ENCODE results near the gene VASH1.

VASH1 gene

DNA sequence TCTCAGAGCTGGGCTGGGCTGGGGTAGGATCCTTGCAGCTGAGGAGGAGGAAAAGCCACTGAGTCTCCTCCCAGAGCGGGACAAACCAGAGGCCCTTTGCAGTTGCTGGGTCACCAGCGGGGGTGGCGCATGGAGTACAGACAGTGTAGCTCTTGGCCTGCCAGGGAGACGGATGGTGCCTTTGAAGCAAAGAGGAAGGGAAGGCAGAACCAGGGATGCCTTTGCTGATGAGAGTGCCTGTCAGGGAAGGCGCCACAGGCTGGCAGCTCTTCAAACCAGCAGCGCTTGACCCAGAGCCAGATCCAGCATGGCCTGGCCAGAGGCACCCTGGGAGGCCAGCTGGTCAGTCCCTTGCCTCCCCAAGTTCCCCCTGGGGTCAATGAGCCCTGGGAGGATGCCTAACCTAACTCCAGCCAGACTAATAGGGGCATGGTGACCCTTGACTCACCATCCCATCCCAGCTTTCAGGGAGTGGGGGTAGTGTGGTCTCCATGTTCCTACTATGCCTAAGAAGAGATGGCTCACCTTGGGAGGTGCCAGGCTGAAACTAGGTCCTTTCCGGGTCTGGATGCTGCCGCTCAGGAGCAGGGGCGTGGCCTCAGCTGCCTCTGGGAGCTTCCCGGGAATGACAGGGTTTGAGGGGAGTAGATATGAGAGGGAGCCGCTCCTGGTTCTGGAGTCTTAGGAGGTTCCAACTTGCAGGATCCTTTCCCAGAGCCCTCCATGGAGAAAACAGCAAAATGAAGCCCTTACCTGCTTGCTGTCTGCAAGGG is 19.8 kb downstream of the VASH1 start:
- H3K27ac ChIP-seq (replicated peaks): no peak overlapping the region
- no peak for TF ChIP-seq SPI1 (IDR thresholded peaks at IDR 0.05; ENCODE audit: borderline replicate concordance, low read depth)
- TF ChIP-seq, protein P1, sequence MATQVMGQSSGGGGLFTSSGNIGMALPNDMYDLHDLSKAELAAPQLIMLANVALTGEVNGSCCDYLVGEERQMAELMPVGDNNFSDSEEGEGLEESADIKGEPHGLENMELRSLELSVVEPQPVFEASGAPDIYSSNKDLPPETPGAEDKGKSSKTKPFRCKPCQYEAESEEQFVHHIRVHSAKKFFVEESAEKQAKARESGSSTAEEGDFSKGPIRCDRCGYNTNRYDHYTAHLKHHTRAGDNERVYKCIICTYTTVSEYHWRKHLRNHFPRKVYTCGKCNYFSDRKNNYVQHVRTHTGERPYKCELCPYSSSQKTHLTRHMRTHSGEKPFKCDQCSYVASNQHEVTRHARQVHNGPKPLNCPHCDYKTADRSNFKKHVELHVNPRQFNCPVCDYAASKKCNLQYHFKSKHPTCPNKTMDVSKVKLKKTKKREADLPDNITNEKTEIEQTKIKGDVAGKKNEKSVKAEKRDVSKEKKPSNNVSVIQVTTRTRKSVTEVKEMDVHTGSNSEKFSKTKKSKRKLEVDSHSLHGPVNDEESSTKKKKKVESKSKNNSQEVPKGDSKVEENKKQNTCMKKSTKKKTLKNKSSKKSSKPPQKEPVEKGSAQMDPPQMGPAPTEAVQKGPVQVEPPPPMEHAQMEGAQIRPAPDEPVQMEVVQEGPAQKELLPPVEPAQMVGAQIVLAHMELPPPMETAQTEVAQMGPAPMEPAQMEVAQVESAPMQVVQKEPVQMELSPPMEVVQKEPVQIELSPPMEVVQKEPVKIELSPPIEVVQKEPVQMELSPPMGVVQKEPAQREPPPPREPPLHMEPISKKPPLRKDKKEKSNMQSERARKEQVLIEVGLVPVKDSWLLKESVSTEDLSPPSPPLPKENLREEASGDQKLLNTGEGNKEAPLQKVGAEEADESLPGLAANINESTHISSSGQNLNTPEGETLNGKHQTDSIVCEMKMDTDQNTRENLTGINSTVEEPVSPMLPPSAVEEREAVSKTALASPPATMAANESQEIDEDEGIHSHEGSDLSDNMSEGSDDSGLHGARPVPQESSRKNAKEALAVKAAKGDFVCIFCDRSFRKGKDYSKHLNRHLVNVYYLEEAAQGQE (IDR thresholded peaks at IDR 0.05; ENCODE audit: insufficient replicate concordance, low read depth): no peak
- TF ChIP-seq GABPA (IDR thresholded peaks at IDR 0.05; ENCODE audit: low read depth): no peak
- no peak for TF ChIP-seq POLR2AphosphoS5 (IDR thresholded peaks at IDR 0.05; ENCODE audit: low read depth)
- TF ChIP-seq, protein P2, sequence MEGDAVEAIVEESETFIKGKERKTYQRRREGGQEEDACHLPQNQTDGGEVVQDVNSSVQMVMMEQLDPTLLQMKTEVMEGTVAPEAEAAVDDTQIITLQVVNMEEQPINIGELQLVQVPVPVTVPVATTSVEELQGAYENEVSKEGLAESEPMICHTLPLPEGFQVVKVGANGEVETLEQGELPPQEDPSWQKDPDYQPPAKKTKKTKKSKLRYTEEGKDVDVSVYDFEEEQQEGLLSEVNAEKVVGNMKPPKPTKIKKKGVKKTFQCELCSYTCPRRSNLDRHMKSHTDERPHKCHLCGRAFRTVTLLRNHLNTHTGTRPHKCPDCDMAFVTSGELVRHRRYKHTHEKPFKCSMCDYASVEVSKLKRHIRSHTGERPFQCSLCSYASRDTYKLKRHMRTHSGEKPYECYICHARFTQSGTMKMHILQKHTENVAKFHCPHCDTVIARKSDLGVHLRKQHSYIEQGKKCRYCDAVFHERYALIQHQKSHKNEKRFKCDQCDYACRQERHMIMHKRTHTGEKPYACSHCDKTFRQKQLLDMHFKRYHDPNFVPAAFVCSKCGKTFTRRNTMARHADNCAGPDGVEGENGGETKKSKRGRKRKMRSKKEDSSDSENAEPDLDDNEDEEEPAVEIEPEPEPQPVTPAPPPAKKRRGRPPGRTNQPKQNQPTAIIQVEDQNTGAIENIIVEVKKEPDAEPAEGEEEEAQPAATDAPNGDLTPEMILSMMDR (IDR thresholded peaks at IDR 0.05; ENCODE audit: insufficient read depth, low read length): no peak
- no peaks in the 10 kb centered on the region for H3K27me3 ChIP-seq (ENCODE audit: insufficient read depth, poor library complexity, severe bottlenecking)
- H3K4me3 ChIP-seq (replicated peaks; ENCODE audit: insufficient read depth, low read length): no peak overlapping the region
- DNase-seq (ENCODE audit: low read depth in 1 of 2, low spot score in 1 of 2): no peak

DNA sequence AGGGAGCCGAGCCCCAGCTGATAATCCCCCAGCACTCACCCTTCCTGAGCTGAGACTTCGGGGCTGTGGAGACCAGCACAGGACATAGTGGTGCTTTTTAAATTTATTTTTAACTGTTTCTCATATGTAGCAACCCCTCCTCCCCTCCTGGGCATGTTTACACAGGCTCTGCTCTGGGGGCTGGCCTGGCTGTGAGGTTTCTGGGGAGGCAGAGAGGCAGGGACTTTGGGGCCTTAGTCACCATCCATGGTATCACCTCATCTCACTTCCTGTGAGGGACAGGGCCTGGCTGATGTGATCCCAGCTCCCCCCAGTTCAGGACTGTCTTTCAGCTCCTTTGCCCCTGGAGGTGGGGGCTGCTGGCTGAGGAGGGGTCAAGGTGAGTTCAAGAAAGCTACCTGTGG is 20.4 kb downstream of the VASH1 start:
- Histone ChIP-seq H3K27me3 (ENCODE audit: insufficient read depth, poor library complexity, severe bottlenecking) (no peaks in the 10 kb centered on the region), H3K4me3 (replicated peaks; ENCODE audit: insufficient read depth, low read length) (no peak overlapping the region), H3K27ac (replicated peaks) (no peak overlapping the region)
- no peak for DNase-seq (ENCODE audit: low read depth in 1 of 2, low spot score in 1 of 2)
- TF ChIP-seq SPI1 (IDR thresholded peaks at IDR 0.05; ENCODE audit: borderline replicate concordance, low read depth) (no peak), POLR2AphosphoS5 (IDR thresholded peaks at IDR 0.05; ENCODE audit: low read depth) (no peak), GABPA (IDR thresholded peaks at IDR 0.05; ENCODE audit: low read depth) (no peak)
- TF ChIP-seq, protein P2 (IDR thresholded peaks at IDR 0.05; ENCODE audit: insufficient read depth, low read length): no peak
- TF ChIP-seq, protein P1 (IDR thresholded peaks at IDR 0.05; ENCODE audit: insufficient replicate concordance, low read depth): no peak

DNA sequence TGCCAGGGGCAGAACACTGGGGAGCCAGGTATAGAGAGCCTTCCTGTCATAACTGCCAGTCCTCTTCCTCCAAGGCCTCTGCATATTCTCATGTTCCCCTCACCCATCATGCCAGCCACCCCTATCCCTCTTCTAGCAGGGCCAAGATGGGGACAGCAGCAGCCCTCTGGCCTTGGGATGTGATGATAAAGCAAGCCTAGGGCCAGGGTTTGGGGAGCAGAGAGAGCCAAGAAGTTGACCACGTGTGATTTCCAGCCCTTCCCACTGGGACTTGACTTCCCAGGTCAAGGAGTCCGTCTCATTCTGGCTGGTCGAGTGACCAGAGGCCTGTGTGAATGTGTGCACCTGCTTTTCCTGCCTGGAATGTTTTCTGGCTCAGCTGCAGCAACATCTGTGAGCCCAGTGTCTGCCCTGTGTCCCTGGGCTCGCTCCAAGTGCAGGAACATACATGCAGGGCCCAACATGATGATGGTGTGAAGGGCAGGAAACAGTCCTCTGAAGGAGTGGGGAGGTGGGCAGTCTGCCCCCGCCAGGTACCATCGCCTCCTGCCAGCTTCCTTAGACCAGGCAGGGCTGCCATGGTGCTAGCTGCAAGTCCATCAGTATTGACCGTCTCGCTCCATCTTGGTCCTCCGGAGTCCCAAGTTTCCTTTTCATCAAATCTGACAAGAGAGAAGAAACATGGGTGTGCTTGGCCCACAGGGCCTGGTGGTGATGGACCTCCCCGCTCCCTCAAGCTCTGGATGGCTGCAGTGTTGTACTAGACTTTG is 21.0 kb downstream of the VASH1 start:
- Histone ChIP-seq H3K27ac (replicated peaks) (no peak overlapping the region), H3K27me3 (ENCODE audit: insufficient read depth, poor library complexity, severe bottlenecking) (no peaks in the 10 kb centered on the region), H3K4me3 (replicated peaks; ENCODE audit: insufficient read depth, low read length) (no peak overlapping the region)
- no peak for DNase-seq (ENCODE audit: low read depth in 1 of 2, low spot score in 1 of 2)
- TF ChIP-seq POLR2AphosphoS5 (IDR thresholded peaks at IDR 0.05; ENCODE audit: low read depth) (no peak), GABPA (IDR thresholded peaks at IDR 0.05; ENCODE audit: low read depth) (no peak), SPI1 (IDR thresholded peaks at IDR 0.05; ENCODE audit: borderline replicate concordance, low read depth) (no peak)
- TF ChIP-seq, protein P2 (IDR thresholded peaks at IDR 0.05; ENCODE audit: insufficient read depth, low read length): no peak
- TF ChIP-seq, protein P1 (IDR thresholded peaks at IDR 0.05; ENCODE audit: insufficient replicate concordance, low read depth): no peak
